ACC112 (cell line): ENCODE data around the gene NFASC.

ENCODE experiments used
- H2AFZ ChIP-seq: fragments of 200-600 bp; sonication (generic); one replicate; pipeline ENCODE4 v1.6.0; 2017; ENCODE audit warnings: antibody characterized with exemption, low read length; ENCODE audit not compliant: unreplicated experiment
- H3K27ac ChIP-seq: fragments of 200-600 bp; sonication (generic); 2 replicates; pipeline ENCODE4 v1.5.1; 2014; ENCODE audit warnings: low read depth, mild to moderate bottlenecking, antibody characterized with exemption, low read length, moderate library complexity
- H3K27me3 ChIP-seq: fragments of 200-600 bp; sonication (generic); 2 replicates; pipeline ENCODE4 v1.6.1; 2014; ENCODE audit warnings: mild to moderate bottlenecking, antibody characterized with exemption, low read length, moderate library complexity, mixed read lengths; ENCODE audit not compliant: insufficient read depth
- H3K36me3 ChIP-seq: fragments of 200-600 bp; sonication (generic); 2 replicates; pipeline ENCODE4 v1.6.1; 2016; ENCODE audit warnings: mild to moderate bottlenecking, antibody characterized with exemption, low read length, moderate library complexity, mixed read lengths; ENCODE audit not compliant: insufficient read depth
- H3K4me1 ChIP-seq: fragments of 200-600 bp; sonication (generic); one replicate; pipeline ENCODE4 v1.6.1; 2016; ENCODE audit warnings: low read length, mixed read lengths; ENCODE audit not compliant: insufficient read depth, unreplicated experiment, control insufficient read depth
- H3K4me3 ChIP-seq: fragments of 200-600 bp; sonication (generic); 2 replicates; pipeline ENCODE4 v1.5.1; 2014; ENCODE audit warnings: mild to moderate bottlenecking, low read depth, low read length
- H3K79me2 ChIP-seq: fragments of 200-600 bp; sonication (generic); one replicate; pipeline ENCODE4 v1.6.0; 2016; ENCODE audit warnings: low read length; ENCODE audit not compliant: control insufficient read depth, unreplicated experiment, insufficient read depth

Gene NFASC

GRCh38 chr1:205061227-205061626 is 190.6 kb downstream of the NFASC start:
- Histone ChIP-seq H3K27ac (no peak overlapping the region), H2AFZ (no peak overlapping the region), H3K27me3 (no peaks in the 10 kb centered on the region), H3K79me2 (no peaks in the 10 kb centered on the region), H3K36me3 (no peaks in the 10 kb centered on the region), H3K4me1 (no peaks in the 10 kb centered on the region), H3K4me3 (no peak overlapping the region)

DNA sequence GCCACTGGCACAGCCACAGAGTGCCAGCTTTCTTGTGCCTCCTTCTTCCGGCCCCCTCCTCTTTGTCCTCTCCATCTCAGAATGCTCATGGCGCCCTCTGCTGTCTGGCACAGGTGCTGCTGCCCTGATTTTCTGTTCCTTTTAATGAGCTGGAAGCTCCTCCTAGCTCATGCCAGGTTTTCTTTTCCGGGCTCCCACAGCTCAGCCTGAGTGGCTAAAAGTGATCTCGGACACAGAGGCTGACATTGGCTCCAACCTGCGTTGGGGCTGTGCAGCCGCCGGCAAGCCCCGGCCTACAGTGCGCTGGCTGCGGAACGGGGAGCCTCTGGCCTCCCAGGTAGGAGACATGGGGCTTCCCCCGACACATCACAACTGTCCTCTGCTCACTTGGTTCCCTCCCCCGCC is 191.0 kb downstream of the NFASC start:
- H3K79me2 ChIP-seq, result no peaks in the 10 kb centered on the region
- H2AFZ ChIP-seq, result no peak overlapping the region
- H3K4me3 ChIP-seq, result no peak overlapping the region
- no peak overlapping the region for H3K27ac ChIP-seq
- H3K4me1 ChIP-seq, result no peaks in the 10 kb centered on the region
- H3K36me3 ChIP-seq, result no peaks in the 10 kb centered on the region
- H3K27me3 ChIP-seq, result no peaks in the 10 kb centered on the region

DNA sequence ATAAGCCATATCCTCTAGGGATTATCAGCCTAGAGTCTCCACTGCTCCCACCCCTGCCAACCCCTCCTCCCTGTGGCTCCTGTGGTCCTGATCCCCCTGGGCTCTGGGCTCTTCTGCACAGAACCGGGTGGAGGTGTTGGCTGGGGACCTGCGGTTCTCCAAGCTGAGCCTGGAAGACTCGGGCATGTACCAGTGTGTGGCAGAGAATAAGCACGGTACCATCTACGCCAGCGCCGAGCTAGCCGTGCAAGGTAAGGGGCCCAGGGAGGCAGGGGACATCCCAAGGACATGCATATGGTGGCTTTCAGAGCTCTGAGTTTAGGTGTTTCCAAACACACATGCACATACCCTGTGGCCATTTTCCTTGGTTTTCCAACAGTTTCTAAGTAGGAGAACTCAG is 191.7 kb downstream of the NFASC start:
- Histone ChIP-seq H2AFZ (no peak overlapping the region), H3K4me1 (no peaks in the 10 kb centered on the region), H3K4me3 (no peak overlapping the region), H3K27ac (no peak overlapping the region), H3K36me3 (no peaks in the 10 kb centered on the region), H3K79me2 (no peaks in the 10 kb centered on the region), H3K27me3 (no peaks in the 10 kb centered on the region)

GRCh38 chr1:205062895-205063294 is 192.2 kb downstream of the NFASC start:
- Histone ChIP-seq H3K27me3 (no peaks in the 10 kb centered on the region), H3K4me1 (no peaks in the 10 kb centered on the region), H3K36me3 (no peaks in the 10 kb centered on the region)

GRCh38 chr1:205064301-205064700 is 193.6 kb downstream of the NFASC start:
- Histone ChIP-seq H3K36me3 (no peaks in the 10 kb centered on the region), H3K27ac (no peak overlapping the region), H2AFZ (no peak overlapping the region), H3K4me1 (no peaks in the 10 kb centered on the region), H3K4me3 (no peak overlapping the region), H3K79me2 (no peaks in the 10 kb centered on the region), H3K27me3 (no peaks in the 10 kb centered on the region)

More at GRCh38 chr1:205062895-205063294, 192.2 kb downstream of the NFASC start:
- Histone ChIP-seq H2AFZ (no peak overlapping the region), H3K4me3 (no peak overlapping the region), H3K79me2 (no peaks in the 10 kb centered on the region), H3K27ac (no peak overlapping the region)

DNA sequence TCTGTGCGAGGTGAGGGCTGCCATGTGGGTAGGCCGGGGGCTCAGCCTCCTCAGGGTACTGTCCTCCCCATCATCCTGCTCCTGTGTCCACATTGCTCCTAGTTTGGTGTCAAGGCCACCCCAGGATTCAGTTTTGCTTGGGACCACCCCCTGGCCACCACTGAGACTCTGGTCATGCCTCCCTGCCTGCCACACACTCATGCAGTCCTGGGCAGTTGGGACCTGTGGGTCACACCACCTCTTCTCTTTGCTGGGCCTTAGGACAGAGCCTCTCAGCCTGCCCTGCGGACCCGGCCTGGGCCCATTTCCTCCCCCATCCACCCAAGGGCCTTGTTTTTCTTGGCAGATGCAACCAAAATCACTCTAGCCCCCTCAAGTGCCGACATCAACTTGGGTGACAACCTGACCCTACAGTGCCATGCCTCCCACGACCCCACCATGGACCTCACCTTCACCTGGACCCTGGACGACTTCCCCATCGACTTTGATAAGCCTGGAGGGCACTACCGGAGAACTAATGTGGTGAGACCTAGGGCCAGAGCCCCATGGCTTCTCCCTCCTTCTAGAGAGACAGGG is 194.2 kb downstream of the NFASC start:
- Histone ChIP-seq H3K4me3 (no peak overlapping the region), H3K79me2 (no peaks in the 10 kb centered on the region), H3K27ac (no peak overlapping the region), H3K36me3 (no peaks in the 10 kb centered on the region), H2AFZ (no peak overlapping the region), H3K27me3 (no peaks in the 10 kb centered on the region), H3K4me1 (no peaks in the 10 kb centered on the region)

- no peaks in the 10 kb centered on the region for H3K36me3 ChIP-seq
- no peak overlapping the region for H2AFZ ChIP-seq
- H3K4me1 ChIP-seq, result no peaks in the 10 kb centered on the region
- no peaks in the 10 kb centered on the region for H3K27me3 ChIP-seq
- H3K79me2 ChIP-seq, result no peaks in the 10 kb centered on the region
- no peak overlapping the region for H3K27ac ChIP-seq
- H3K4me3 ChIP-seq, result no peak overlapping the region
These were observed 195.0 kb downstream of the NFASC start for GRCh38 chr1:205065666-205066065.

GRCh38 chr1:205066141-205066818 is 195.6 kb downstream of the NFASC start:
- H3K79me2 ChIP-seq, result no peaks in the 10 kb centered on the region
- no peaks in the 10 kb centered on the region for H3K27me3 ChIP-seq
- no peaks in the 10 kb centered on the region for H3K4me1 ChIP-seq
- H2AFZ ChIP-seq, result no peak overlapping the region
- no peaks in the 10 kb centered on the region for H3K36me3 ChIP-seq
- H3K4me3 ChIP-seq, result no peak overlapping the region
- H3K27ac ChIP-seq, result no peak overlapping the region

GRCh38 chr1:205067031-205067430 is 196.4 kb downstream of the NFASC start:
- Histone ChIP-seq H3K4me3 (no peak overlapping the region), H3K36me3 (no peaks in the 10 kb centered on the region), H3K27me3 (no peaks in the 10 kb centered on the region), H3K4me1 (no peaks in the 10 kb centered on the region), H2AFZ (no peak overlapping the region), H3K27ac (no peak overlapping the region), H3K79me2 (no peaks in the 10 kb centered on the region)

DNA sequence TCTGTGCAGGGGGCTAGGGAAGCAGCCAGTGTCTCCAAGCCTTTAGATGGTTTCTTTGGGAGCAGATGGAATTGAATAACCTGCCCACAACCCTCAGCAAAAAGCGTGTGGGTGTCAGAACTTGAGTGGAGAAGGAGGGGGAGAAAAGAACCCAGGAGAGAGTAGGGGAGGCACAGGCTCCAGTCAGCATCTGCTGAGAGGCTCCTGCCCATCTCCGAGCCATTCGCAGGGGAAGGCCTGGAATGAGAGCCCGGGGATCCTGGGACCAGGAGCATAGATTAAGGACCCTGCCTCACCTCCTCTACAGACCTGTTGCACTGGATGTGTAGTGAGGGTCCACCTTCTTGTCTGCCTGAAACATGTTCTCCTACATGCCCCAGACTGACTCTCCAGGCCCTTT is 197.3 kb downstream of the NFASC start:
- H3K36me3 ChIP-seq, result no peaks in the 10 kb centered on the region
- H2AFZ ChIP-seq, result no peak overlapping the region
- no peaks in the 10 kb centered on the region for H3K4me1 ChIP-seq
- no peak overlapping the region for H3K27ac ChIP-seq
- H3K4me3 ChIP-seq, result no peak overlapping the region
- H3K27me3 ChIP-seq, result no peaks in the 10 kb centered on the region
- no peaks in the 10 kb centered on the region for H3K79me2 ChIP-seq

- H3K27ac ChIP-seq, result no peak overlapping the region
- no peaks in the 10 kb centered on the region for H3K36me3 ChIP-seq
- no peaks in the 10 kb centered on the region for H3K79me2 ChIP-seq
- no peaks in the 10 kb centered on the region for H3K27me3 ChIP-seq
- peaks cover 4% of the 10 kb centered on the region for H3K4me1 ChIP-seq
- H3K4me3 ChIP-seq, result no peak overlapping the region
- H2AFZ ChIP-seq, result no peak overlapping the region
These were observed 197.9 kb downstream of the NFASC start for GRCh38 chr1:205068457-205069040.
